Measurements from ENCODE around the gene MUC5AC. TPM values are rescaled to one million over a fixed set of nuclear protein-coding genes. Genes with fewer than 3 reads are reported as not detected.
A peak's percentile ranks its signal among the peaks of the same experiment; 100 is the strongest.
"Not testable (repeated sequence)": the region's sequence is repeated elsewhere in the genome, so short reads cannot be mapped to it uniquely, and the experiment has no call there.

Gene MUC5AC
- total RNA-seq, 4 donors from 2014 or later, result not detected

DNA sequence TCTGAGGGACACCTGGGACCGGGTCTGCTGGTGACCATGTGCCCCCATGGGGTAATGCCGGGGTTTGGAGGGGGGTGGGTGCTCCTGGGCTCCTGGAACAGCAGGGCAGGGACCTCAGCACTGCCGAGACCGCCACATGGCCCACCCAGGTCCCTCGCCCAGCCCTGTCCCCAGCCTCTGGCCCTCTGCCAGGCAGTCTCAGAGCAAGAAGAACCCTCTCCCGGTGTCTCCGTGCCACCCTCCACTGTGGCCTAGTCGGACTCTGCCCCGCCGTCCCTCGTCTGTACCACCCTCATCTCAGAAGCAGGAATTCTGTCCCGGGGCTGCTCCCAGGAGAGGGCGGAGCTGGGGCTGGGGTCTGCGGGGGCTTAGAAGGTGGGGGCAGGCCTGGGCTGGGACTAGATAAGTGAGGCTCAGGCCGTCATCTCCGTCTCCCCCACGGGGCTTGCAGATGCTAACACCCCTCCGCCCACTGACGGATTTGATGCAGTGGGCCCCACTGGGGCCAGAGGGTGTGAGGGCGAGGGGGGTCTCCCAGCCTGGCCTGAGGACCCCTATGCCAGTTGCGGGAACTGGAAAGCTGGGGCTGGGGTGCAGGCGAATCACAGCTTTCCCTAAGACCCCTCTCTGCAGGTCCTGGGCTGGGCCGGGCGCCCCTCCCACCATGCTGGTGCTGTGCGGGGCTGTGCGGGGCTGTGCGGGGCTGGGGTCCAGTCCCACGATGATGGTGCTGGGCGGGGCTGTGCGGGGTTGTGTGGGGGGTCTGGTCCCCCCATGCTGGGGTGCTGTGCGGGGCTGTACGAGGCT, 1.1 kb downstream of the MUC5AC start:
- H3K4me1 ChIP-seq, result no peaks in the 10 kb centered on the region
- DNase-seq (peak in 1 of 2 donors; percentile 9), ATAC-seq (no peak)
- no peak overlapping the region for H3K27ac ChIP-seq
- intact Hi-C loops (cut with DNase I; ENCODE audit: low total_unique reads), result no loop called here
- peaks cover 4 to 8% (median 6%) of the 10 kb centered on the region in 3 donors for H3K27me3 ChIP-seq
- TF ChIP-seq, protein P1, sequence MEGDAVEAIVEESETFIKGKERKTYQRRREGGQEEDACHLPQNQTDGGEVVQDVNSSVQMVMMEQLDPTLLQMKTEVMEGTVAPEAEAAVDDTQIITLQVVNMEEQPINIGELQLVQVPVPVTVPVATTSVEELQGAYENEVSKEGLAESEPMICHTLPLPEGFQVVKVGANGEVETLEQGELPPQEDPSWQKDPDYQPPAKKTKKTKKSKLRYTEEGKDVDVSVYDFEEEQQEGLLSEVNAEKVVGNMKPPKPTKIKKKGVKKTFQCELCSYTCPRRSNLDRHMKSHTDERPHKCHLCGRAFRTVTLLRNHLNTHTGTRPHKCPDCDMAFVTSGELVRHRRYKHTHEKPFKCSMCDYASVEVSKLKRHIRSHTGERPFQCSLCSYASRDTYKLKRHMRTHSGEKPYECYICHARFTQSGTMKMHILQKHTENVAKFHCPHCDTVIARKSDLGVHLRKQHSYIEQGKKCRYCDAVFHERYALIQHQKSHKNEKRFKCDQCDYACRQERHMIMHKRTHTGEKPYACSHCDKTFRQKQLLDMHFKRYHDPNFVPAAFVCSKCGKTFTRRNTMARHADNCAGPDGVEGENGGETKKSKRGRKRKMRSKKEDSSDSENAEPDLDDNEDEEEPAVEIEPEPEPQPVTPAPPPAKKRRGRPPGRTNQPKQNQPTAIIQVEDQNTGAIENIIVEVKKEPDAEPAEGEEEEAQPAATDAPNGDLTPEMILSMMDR (IDR thresholded peaks at IDR 0.05 in 4 of 5, conservative IDR thresholded peaks at IDR 0.05 in 1 of 5), result no peak
- no peak for TF ChIP-seq POLR2A (IDR thresholded peaks at IDR 0.05)
- H3K36me3 ChIP-seq, result no peaks in the 10 kb centered on the region
- H3K9me3 ChIP-seq, result no peaks in the 10 kb centered on the region
- in situ Hi-C loops (cut with MboI; ENCODE audit: low sequenced_read_pairs in 4 of 4), result no loop called here
- H3K4me3 ChIP-seq, result no peak overlapping the region

DNA sequence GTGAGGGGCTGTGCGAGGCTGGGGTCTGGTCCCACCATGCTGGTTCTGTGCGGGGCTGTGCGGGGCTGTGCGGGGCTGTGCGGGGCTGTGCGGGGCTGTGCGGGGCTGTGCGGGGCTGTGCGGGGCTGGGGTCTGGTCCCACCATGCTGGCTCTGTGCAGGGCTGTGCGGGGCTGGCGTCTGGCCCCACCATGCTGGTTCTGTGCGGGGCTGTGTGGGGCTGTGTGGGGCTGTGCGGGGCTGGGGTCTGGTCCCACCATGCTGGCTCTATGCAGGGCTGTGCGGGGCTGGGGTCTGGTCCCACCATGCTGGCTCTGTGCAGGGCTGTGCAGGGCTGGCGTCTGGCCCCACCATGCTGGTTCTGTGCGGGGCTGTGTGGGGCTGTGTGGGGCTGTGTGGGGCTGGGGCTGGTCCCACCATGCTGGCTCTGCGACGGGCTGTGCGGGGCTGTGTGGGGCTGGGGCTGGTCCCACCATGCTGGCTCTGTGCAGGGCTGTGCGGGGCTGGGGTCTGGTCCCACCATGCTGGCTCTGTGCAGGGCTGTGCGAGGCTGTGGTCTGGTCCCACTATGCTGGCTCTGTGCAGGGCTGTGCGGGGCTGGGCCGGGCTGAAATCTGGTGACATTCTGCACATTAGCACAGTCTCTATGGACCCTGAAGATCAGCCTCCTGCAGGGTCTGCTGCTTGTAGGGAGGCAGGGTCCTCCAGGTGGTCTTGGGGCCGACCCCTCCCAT, 1.9 kb downstream of the MUC5AC start:
- H3K36me3 ChIP-seq; intact Hi-C loops (cut with DNase I; ENCODE audit: low total_unique reads); ATAC-seq; in situ Hi-C loops (cut with MboI; ENCODE audit: low sequenced_read_pairs in 4 of 4); H3K27ac ChIP-seq; H3K4me1 ChIP-seq; H3K9me3 ChIP-seq; DNase-seq; H3K4me3 ChIP-seq; H3K27me3 ChIP-seq: not testable (repeated sequence)

DNA sequence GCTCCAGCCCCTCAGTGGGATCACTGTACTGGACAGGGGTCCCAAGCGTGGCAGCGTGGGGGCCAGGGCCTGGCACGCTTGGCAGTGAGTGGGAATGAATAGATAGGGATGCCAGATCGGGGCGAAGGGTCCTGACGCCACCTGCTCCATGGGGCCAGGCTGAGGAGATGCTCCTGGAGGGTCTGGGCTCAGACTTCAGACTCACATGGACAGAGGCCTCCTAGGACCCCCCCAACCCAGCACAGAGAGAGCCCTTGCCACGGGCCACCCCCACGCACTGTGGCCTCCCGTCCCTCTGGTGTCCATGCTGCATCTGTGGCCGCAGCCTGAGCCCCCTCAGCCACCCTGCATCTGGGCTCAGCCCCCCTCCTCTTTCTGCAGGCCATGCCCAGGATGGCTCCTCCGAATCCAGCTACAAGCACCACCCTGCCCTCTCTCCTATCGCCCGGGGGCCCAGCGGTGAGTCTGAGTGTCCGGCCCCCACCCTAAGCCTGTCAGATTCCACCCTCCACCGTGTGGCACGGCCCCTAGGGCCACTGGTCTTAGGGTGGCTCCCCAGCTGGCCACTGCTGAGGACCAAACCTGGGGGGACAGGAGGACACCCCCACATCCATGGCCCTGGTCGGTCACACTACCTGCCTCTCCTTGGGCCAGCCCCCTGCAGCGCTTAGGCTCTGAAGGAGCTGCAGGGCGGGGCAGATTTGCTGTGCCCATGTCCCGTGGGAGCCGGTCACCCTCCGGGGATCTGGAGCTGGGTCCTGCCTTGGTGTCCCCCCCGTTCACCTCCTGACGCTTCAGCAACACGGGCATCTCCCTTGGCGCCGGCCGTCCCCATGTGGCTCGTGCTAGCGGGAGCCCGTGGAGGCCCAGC, 2.7 kb downstream of the MUC5AC start:
- Histone ChIP-seq H3K27ac (no peak overlapping the region), H3K9me3 (no peaks in the 10 kb centered on the region), H3K4me3 (no peak overlapping the region), H3K27me3 (peaks cover 4 to 8% (median 6%) of the 10 kb centered on the region in 3 donors), H3K4me1 (no peaks in the 10 kb centered on the region), H3K36me3 (no peaks in the 10 kb centered on the region)
- no peak for ATAC-seq
- TF ChIP-seq, protein P1 (IDR thresholded peaks at IDR 0.05 in 4 of 5, conservative IDR thresholded peaks at IDR 0.05 in 1 of 5), result no peak
- TF ChIP-seq POLR2A (IDR thresholded peaks at IDR 0.05), result no peak
- peak in 1 of 2 donors; percentile 1 for DNase-seq
- intact Hi-C loops (cut with DNase I; ENCODE audit: low total_unique reads) (no loop called here), in situ Hi-C loops (cut with MboI; ENCODE audit: low sequenced_read_pairs in 4 of 4) (no loop called here)

DNA sequence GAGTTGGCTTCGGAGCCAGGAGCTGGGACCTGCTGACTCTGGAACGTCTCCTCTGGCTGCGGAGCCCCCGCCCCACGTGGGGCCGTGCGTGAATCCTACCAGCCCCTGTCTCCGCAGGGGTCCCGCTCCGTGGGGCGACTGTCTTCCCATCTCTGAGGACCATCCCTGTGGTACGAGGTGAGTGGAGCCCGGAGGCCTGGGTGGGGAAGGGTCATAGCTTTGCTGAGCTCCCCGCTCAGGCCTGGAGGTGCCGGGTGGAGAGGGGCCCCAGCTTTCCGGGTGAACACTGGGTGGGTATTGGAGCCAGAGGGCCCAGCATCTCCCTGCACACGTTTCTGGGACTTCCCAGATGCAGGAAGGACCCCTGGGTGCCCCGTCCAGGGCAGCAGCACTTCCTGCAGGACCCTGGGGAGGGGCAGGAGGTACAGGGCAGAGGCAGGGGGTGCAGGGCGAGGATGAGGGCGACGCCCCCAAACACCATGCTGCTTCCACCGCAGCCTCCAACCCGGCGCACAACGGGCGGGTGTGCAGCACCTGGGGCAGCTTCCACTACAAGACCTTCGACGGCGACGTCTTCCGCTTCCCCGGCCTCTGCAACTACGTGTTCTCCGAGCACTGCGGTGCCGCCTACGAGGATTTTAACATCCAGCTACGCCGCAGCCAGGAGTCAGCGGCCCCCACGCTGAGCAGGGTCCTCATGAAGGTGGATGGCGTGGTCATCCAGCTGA, 3.8 kb downstream of the MUC5AC start:
- no peak for DNase-seq
- intact Hi-C loops (cut with DNase I; ENCODE audit: low total_unique reads), result no loop called here

More for the DNA sequence above, 3.8 kb downstream of the MUC5AC start:
- peaks cover 4 to 8% (median 6%) of the 10 kb centered on the region in 3 donors for H3K27me3 ChIP-seq
- no peak for TF ChIP-seq POLR2A (IDR thresholded peaks at IDR 0.05)
- TF ChIP-seq, protein P1 (IDR thresholded peaks at IDR 0.05 in 4 of 5, conservative IDR thresholded peaks at IDR 0.05 in 1 of 5), result no peak
- no peak overlapping the region for H3K4me3 ChIP-seq
- H3K4me1 ChIP-seq, result no peaks in the 10 kb centered on the region
- no peak overlapping the region for H3K27ac ChIP-seq
- no peaks in the 10 kb centered on the region for H3K36me3 ChIP-seq
- no peaks in the 10 kb centered on the region for H3K9me3 ChIP-seq
- ATAC-seq, result no peak
- in situ Hi-C loops (cut with MboI; ENCODE audit: low sequenced_read_pairs in 4 of 4), result no loop called here

Measured in gastrocnemius medialis (tissue), 4 donors.